T-helper 2 cell treated with Interferon-gamma antibody and Interleukin-4, amounts not matched to agents 5 μg/mL and 100 μg/mL, for 36 hours (primary cell): ENCODE results near the gene NKTR.

Experiments used
- DNase-seq: peaks from one replicate; pipeline ENCODE4 v3.0.0; 2021; ENCODE audit warnings: low spot score
- H3K27ac Mint-ChIP-seq: one replicate; pipeline ENCODE4 v1.8.0; 2021; ENCODE audit warnings: mild to moderate bottlenecking, mixed read lengths
- H3K27me3 Mint-ChIP-seq: one replicate; pipeline ENCODE4 v1.8.0; 2021; ENCODE audit warnings: low read depth, mixed read lengths
- H3K36me3 Mint-ChIP-seq: one replicate; pipeline ENCODE4 v1.8.0; 2021; ENCODE audit warnings: low read depth, mixed read lengths
- H3K4me1 Mint-ChIP-seq: one replicate; pipeline ENCODE4 v1.8.0; 2021; ENCODE audit warnings: low read depth, mixed read lengths
- H3K4me3 Mint-ChIP-seq: one replicate; pipeline ENCODE4 v1.8.0; 2022; ENCODE audit warnings: mild to moderate bottlenecking, moderate library complexity, mixed read lengths
- H3K9me3 Mint-ChIP-seq: one replicate; pipeline ENCODE4 v1.8.0; 2021; ENCODE audit warnings: mixed read lengths

NKTR gene

GRCh38 chr3:42690766-42691680 lies 90.5 kb downstream of the NKTR start:
- Mint-ChIP-seq H3K4me3 (no peak overlapping the region), H3K27me3 (peaks cover 5% of the 10 kb centered on the region), H3K36me3 (no peaks in the 10 kb centered on the region), H3K4me1 (no peaks in the 10 kb centered on the region), H3K27ac (no peak overlapping the region), H3K9me3 (no peaks in the 10 kb centered on the region)
- no peak for DNase-seq

GRCh38 chr3:42691816-42692666 lies 91.6 kb downstream of the NKTR start:
- Mint-ChIP-seq H3K27me3 (no peaks in the 10 kb centered on the region), H3K27ac (no peak overlapping the region), H3K9me3 (no peaks in the 10 kb centered on the region), H3K4me3 (no peak overlapping the region), H3K36me3 (no peaks in the 10 kb centered on the region), H3K4me1 (no peaks in the 10 kb centered on the region)
- no peak for DNase-seq

GRCh38 chr3:42692667-42693529 lies 92.4 kb downstream of the NKTR start:
- DNase-seq, result no peak
- no peak overlapping the region for H3K4me3 Mint-ChIP-seq
- no peaks in the 10 kb centered on the region for H3K4me1 Mint-ChIP-seq
- H3K27ac Mint-ChIP-seq, result no peak overlapping the region
- H3K36me3 Mint-ChIP-seq, result no peaks in the 10 kb centered on the region
- no peaks in the 10 kb centered on the region for H3K27me3 Mint-ChIP-seq
- H3K9me3 Mint-ChIP-seq, result no peaks in the 10 kb centered on the region

- Mint-ChIP-seq H3K4me3 (no peak overlapping the region), H3K27me3 (no peaks in the 10 kb centered on the region), H3K4me1 (no peaks in the 10 kb centered on the region), H3K27ac (no peak overlapping the region), H3K36me3 (no peaks in the 10 kb centered on the region), H3K9me3 (no peaks in the 10 kb centered on the region)
- no peak for DNase-seq
These were observed 93.0 kb downstream of the NKTR start for GRCh38 chr3:42693530-42693930.

- H3K27ac Mint-ChIP-seq, result no peak overlapping the region
- no peak for DNase-seq
- H3K36me3 Mint-ChIP-seq, result no peaks in the 10 kb centered on the region
- H3K4me1 Mint-ChIP-seq, result peaks cover 2% of the 10 kb centered on the region
- H3K9me3 Mint-ChIP-seq, result no peaks in the 10 kb centered on the region
- H3K27me3 Mint-ChIP-seq, result no peaks in the 10 kb centered on the region
- no peak overlapping the region for H3K4me3 Mint-ChIP-seq
These were observed 93.9 kb downstream of the NKTR start for GRCh38 chr3:42694366-42694765.

GRCh38 chr3:42696356-42697288 lies 96.1 kb downstream of the NKTR start:
- H3K4me3 Mint-ChIP-seq, result no peak overlapping the region
- H3K36me3 Mint-ChIP-seq, result no peaks in the 10 kb centered on the region
- H3K27ac Mint-ChIP-seq, result no peak overlapping the region
- no peaks in the 10 kb centered on the region for H3K9me3 Mint-ChIP-seq
- H3K27me3 Mint-ChIP-seq, result no peaks in the 10 kb centered on the region
- peaks cover 2% of the 10 kb centered on the region for H3K4me1 Mint-ChIP-seq
- no peak for DNase-seq

- Mint-ChIP-seq H3K4me1 (peaks cover 2% of the 10 kb centered on the region), H3K36me3 (no peaks in the 10 kb centered on the region), H3K27me3 (no peaks in the 10 kb centered on the region), H3K4me3 (no peak overlapping the region), H3K27ac (no peak overlapping the region), H3K9me3 (no peaks in the 10 kb centered on the region)
- DNase-seq, result no peak
These were observed 97.0 kb downstream of the NKTR start for GRCh38 chr3:42697289-42698051.
